Kidney tubule cell (primary cell): ENCODE measurements around the gene PNPT1.
A peak's percentile ranks its signal among the peaks of the same experiment; 100 is the strongest.
"Not testable (repeated sequence)": the region's sequence is repeated elsewhere in the genome, so short reads cannot be mapped to it uniquely, and the experiment has no call there.

Source experiments
- DNase-seq: peaks from one replicate; pipeline ENCODE4 v3.0.0-alpha.2; 2018; ENCODE audit warnings: low spot score

The PNPT1 gene

DNA sequence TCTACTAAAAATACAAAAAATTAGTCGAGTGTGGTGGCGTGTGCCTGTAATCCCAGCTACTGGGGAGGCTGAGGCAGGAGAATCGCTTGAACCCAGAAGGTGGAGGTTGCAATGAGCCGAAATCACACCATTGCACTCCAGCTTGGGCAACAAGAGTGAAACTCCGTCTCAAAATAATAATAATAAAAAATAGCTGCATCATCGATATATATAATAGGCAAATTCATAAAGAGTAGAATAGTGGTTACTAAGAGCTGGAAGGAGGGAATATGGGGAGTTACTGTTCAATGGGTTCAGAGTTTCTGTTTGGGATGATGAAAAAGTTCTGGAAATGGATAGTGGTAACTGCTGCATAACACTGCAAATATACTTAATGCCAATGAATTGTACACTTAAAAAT, 96.8 kb downstream of the PNPT1 start:
- not testable (repeated sequence) for DNase-seq

DNA sequence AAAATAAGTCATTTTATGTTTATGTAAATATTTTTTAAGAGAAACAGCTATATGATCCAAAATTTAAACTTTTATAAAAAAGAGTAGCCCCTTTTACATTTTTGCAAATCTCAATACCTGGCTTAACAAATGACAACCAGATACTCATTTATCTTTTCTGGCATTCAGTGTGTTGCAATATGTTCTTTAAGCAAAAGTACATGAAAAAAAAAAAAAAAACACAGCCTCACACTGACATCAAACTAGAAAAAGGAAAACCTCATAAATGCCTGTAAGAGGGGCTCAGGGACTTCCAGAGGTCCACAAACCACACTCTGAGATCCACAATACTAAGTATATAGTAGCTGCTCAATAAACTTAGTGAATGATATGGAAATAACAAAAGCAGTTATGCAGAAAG, 98.1 kb downstream of the PNPT1 start:
- no peak for DNase-seq

DNA sequence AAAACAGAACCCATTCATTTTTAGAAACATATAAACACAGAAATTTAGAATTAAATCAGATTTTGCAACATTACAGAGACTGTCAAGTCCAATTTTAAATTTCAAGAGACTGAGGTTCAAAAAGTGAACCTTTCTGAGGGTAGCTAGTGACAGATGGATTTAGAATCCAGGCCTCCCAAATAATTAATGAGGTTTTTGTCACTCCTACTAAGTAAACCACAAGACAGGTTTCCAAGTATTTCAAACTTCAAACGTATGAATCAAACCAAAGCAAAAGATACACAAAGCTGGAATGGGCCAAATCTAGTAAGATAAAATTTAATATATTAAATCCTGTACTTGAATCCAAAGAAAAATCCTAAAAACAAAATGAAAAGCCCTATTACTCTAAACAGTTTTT, 101.5 kb downstream of the PNPT1 start:
- DNase-seq: no peak

DNA sequence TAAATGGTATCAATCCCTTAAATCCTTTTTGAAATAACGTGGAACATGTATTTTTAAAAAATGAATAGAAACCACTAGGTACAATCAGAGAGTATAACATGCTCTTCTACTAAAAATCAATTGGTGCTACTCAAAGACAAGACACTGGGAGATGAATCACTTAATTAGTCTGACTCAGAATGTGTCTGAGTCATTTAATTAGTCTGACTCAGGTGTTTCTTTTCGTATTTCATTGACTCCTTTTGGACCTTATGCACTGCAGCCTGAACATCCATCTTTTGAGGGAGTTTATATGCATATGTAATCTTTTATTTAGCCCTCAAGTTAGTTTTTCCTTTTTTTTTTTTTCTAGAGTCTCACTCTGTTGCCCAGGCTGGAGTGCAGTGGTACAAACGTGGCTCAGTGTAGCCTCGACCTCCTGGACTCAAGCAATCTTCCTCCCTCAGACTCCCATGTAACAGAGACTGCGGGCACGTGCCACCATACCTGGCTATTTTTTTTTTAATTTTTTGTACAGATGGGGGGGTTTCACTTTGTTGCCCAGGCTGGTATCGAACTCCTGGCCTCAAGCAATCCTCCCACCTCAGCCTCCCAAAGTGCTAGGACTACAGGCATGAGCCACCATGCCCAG, 102.7 kb downstream of the PNPT1 start:
- peak; percentile 74 for DNase-seq

DNA sequence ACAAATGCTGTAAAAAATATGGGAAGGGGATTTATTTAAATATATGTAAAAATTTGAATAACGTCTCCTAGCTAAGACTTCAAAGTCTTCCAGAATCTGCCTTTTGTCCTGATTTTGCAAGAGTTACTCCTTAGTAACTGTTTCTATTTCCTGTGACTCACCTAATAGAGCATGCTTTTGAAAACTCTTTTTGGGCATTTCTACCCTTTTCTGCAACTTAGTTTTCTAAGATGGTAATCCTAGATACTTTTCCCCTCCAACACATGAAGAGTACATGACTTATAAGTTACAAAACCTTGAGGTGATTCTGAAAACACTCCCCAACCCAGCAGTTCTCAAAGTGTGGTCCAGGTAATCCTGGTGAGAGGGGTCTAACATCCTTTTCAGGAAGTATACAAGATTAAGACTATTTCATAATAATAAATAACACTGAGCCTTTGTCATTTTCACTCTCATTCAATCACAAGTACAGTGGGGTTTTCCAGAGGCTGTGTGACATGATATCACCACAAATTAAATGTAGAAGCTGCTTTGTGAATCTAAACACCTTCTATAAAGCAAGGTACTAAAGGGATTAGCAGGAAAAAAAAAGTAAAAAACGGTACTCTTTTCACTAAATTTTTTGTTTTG, 108.1 kb downstream of the PNPT1 start:
- peak; percentile 32 for DNase-seq
